ENCODE data around the gene CD8B2.
"Not testable (repeated sequence)": the region's sequence is repeated elsewhere in the genome, so short reads cannot be mapped to it uniquely, and the experiment has no call there.

The CD8B2 gene

DNA sequence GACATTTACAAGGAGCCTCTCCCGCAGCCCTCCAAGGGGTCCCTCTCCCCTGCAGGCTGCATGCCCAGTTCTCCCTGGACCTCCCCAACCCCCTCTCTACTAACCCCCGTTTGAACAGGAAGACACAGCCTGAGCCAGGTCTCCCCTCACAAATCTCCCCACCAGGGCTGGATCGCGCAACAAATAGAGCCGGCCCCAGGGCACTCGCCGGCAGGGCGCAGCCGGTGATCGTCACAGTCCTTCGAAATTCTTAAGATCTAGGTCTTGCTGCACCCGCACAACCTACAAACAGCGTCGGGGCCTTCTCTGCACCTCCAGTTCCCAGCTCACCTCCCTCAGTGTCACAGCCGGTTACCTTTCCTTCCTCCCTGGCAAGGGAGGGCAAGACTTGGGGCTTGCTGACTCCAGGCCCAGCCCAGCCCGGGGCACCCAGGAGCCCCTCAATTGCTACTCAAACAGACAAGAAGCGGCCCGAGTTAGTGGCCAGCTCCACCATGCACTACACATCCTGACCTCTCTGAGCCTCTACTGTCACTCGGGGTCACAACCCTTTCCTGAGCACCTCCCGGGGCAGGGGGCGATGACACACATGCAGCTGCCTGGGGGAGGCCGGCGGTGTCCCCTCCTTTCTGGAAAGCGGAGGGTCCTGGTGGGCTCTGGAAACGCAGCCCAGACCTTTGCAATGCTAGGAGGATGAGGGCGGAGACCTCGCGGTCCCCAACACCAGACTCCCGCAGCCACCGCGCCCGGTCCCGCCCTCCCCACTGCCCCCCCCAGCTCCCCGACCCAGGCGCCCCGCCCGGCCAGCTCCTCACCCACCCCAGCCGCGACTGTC lies at the start of gene CD8B2:
Gene CD8B2 (plus strand): TSS at position 814 of the 835 bp plus-strand sequence. CDS start 63 bp downstream, outside the sequence.
- not testable (repeated sequence) for DNase-seq (ENCODE audit: low spot score)

DNA sequence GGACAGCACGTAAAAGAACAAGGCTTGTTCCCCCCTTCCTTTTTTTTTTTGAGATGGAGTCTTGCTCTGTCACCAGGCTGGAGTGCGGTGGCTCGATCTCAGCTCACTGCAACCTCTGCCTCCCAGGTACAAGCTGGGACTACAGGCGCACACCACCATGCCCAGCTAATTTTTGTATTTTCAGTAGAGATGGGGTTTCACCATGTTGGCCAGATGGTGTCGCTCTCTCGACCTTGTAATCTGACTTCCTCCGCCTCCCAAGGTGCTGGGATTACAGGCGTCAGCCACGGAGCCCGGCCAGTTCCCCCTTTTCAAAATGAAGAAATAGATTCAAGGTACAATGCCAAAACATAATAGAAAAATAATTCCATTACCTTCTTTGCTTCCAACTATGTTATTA lies 25.3 kb upstream of the CD8B2 start:
- DNase-seq (ENCODE audit: low spot score), result peak; percentile 17

DNA sequence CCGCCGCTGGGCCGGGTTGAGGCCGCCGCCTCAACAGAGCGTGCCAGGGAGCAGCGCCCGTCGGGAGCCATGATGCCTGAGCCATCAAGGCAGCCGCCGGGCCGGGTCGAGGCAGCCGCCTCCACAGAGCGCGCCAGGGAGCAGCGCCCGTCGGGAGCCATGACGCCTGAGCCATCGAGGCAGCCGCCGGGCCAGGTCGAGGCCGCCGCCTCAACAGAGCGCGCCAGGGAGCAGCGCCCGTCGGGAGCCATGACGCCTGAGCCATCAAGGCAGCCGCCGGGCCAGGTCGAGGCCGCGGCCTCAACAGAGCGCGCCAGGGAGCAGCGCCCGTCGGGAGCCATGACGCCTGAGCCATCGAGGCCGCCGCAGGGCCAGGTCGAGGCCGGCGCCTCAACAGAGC lies 19.6 kb upstream of the CD8B2 start:
- not testable (repeated sequence) for DNase-seq (ENCODE audit: low spot score)

DNA sequence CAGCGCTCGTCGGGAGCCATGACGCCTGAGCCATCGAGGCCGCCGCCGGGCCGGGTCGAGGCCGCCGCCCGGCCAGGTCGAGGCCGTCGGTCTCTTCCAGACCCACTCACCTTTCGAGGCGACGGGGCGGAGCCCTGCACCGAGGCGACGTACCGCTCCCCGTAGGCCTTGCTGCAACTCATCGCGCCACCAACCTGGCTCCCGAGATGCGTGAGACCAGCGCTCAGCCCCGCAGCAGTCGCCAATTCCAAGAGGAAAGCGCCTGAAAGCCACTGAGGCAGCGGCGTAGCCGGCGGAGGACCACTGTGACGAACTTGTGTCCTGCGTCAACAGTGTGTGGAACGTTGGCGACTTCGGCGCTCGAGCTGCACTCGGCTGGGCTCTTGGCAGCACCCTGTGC lies 19.1 kb upstream of the CD8B2 start, which contains the start of gene RGPD3:
Gene RGPD3 (minus strand): TSS at position 307 of the 400 bp plus-strand sequence. CDS start 125 bp downstream, at position 182.
- not testable (repeated sequence) for DNase-seq (ENCODE audit: low spot score)

DNA sequence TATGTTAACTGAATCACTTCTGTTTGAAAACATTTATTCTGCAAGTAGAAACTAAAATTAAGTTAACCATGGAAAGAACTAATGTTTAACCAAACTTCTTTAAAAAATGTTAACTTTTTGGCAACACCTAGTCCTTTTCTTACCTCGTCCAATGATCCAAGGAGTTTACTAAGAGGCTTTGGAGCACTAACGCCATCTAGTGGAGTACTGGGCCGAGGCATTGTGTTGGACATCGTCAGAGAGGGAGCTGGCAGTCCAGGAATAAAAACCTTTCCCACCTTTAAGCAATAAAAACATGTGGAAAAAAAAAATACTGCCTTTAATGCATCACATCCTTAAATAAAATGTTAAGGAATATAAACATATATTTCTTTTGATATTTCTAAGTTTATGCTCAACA lies 16.5 kb upstream of the CD8B2 start:
- DNase-seq (ENCODE audit: low spot score), result not testable (repeated sequence)

DNA sequence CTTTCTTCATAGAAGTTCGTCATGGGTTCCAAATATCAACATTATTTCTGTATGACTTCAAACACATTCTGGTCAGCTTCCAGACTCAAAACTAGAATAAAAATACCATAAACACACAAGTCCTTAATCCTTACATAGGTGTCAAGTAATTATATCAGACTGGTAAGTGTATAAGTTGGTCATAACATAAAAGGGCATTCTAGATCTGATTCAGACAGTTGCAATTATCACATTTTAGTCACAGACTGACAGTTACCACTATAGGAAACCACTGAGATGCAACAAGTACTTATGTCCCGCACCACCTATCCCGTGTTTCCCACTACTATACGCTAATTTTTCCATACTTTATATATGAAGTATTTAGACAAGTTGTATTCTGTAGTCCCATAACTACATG lies 9.5 kb upstream of the CD8B2 start:
- DNase-seq (ENCODE audit: low spot score), result not testable (repeated sequence)

DNA sequence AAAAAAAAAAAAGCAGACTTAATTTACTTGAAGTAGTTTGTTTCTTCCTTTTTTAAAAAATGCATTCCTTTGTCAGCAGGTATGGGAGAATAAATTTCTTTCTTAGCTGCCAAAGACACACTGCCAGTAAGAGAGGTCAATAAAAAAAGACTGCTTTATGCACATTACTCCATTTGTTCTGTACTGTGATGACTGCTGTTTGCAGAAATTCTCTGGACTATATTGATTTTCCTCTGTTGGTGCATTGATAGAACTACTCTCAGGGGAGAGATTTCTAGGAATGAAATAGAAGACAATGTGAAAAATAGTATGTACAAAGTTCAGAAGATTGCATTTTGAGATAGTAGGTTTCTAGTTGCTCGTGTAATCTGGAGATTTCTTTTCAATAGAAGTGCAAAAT lies 7.6 kb upstream of the CD8B2 start:
- DNase-seq (ENCODE audit: low spot score), result not testable (repeated sequence)

DNA sequence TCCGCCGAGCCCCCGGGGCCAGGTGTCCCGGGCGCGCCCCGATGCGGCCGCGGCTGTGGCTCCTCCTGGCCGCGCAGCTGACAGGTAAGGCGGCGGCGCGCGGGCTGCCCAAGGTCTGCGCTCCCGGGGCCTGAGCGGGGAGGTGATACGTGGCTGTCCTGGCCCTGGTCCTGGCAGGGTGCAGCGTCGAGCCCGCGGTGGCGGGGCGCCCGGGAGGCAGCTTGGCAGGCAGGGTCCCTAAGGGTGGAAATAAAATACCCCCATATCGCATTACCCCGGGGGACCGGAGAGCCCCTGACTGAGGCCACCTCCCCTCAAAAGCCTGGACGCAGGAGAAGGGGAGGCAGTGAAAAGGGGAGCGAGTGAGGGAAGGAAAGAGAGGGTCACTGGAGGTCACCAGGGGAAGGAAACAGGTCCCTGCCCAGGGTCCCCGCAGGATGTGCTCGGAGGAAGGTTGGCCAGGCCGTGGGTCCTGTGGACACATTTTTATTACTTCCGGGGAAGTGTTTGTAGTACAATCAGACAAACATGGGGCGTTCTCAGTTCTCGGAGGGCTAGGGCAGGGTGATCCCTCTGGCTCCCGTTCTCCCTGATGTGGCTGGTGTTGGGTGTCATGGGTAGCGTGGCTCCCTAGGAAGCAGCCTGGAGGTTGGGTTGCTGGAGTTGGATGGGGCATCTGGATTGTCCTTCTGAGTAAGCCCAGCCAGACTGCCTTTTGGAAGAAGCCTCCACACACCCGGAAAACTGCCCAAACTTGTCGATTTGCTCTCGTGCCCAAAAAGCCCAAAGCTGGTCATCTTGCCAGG lies 425 bp downstream of the CD8B2 start:
- DNase-seq (ENCODE audit: low spot score), result not testable (repeated sequence)

DNA sequence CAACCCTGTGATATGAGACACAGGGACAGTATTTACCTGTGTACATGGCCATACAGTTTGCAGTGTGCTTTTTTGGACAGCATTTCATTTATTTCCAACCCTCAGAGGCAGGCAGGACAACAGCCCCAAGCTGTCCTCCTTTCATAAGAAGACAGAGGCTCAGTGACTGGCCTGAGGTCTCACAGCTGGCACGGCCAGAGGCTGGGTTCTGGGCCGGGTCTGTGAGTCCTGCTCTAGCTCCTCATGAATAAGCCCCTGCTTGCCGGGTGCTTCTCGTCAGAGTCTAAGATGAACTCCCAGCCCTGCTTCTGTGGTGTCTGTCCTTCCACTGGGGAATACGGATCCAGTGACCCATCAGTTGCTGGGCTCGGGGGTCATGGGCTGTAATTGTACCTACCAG lies 2.5 kb downstream of the CD8B2 start:
- DNase-seq (ENCODE audit: low spot score), result not testable (repeated sequence)

DNA sequence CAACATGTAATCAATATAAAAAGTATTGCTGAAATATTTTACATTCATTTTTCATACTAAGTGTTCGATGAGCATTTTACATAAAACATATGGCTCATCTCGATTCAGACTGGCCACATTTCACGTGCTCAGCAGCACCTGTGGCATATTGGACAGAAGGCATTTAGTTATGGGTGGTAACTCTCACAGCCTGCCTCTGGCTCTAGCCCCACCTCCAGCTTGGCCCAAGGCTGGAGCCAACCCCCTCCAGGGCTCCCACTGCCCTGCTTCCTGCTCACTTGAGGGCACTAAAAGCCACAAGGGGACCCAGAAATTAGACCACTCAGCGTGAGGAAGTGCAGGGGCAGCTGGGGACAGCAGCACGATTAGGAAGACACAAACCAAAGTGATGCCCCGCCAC lies 5.2 kb downstream of the CD8B2 start:
- not testable (repeated sequence) for DNase-seq (ENCODE audit: low spot score)

DNA sequence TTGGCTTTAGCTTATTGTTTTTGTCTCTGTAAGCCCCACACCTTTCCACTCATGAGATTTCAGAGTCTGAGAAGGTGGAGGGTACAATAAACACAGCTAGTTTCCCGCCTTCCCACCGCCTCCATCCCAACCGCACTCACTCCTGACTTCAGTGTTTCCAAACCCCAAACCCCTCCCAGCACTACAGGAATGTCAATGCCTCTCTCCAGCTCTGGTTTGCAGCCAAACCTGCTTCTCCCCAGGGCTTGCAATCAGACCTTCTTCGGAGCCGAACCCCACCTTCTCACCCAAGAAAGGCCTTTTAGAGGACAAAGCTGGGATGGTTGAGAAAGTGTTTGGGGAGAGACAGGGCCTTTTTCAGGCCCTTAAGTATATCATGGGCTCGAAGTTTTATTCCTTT lies 5.7 kb downstream of the CD8B2 start:
- not testable (repeated sequence) for DNase-seq (ENCODE audit: low spot score)

DNA sequence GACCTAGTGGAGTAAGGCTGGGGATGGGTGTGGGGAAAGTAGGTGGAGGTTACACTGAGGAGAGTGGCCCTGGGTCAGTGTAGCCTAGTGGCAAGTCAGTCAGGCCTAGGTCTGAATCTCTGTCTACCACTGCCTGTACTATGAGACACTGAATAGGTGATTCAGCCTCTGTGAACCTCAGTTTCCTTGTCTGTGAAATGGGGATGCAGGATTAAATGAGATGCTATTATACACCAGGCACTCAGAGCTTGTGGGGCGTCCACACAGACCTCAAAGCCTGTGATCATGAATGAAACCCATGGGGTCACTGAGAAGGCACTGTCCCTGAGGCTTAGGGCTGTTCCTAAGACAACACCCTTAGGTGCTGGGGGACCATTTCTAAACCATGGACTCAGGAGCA lies 11.4 kb downstream of the CD8B2 start:
- not testable (repeated sequence) for DNase-seq (ENCODE audit: low spot score)

DNA sequence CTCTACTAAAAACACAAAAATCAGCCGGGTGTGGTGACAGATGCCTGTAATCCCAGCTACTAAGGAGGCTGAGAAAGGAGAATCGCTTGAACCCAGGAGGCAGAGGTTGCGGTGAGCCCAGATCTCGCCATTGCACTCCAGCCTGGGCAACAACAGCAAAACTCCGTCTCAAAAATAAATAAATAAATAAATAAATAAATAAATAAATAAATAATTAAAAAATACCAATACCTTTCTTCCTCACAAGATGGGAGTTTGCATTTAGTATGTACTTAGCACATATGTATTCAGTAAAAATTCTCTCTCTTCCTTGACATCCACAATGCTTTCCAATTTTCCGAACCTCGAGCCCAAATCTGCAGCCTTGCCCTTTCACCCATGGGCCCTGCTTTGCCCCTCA lies 13.2 kb downstream of the CD8B2 start:
- DNase-seq (ENCODE audit: low spot score), result not testable (repeated sequence)

DNA sequence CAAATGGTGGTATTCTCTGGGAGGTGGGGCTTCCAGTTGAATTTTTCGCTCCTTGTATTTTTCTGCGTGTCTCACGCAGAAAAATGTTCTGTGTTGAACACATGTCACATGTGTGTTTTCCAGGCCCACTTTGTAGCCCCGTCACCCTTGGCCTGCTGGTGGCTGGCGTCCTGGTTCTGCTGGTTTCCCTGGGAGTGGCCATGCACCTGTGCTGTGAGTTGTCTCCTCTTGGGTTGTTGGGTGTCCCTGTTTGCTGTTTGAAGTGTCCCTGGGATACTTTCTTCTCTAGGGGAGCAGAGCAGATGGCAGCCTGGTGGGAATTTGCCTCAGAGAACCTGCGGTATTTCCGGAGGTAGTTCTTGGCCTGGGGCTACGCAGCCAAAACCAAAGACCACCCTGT lies 15.2 kb downstream of the CD8B2 start:
- not testable (repeated sequence) for DNase-seq (ENCODE audit: low spot score)

DNA sequence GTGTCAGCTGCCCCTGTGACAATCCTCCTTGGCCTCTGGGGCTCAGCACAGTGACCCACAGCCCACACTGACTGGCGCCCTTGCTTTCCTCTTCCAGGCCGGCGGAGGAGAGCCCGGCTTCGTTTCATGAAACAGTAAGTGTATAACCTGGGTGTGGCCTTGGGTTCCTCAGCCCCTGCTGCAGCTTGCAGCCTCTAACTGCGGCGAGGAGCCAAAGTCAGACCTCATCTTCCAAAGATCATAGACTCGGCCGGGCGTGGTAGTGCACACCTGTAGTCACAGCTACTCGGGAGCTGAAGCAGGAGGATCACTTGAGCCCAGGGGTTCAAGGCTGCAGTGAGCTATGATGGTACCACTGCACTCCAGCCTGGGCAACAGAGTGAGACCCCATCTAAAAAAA lies 17.0 kb downstream of the CD8B2 start:
- not testable (repeated sequence) for DNase-seq (ENCODE audit: low spot score)

DNA sequence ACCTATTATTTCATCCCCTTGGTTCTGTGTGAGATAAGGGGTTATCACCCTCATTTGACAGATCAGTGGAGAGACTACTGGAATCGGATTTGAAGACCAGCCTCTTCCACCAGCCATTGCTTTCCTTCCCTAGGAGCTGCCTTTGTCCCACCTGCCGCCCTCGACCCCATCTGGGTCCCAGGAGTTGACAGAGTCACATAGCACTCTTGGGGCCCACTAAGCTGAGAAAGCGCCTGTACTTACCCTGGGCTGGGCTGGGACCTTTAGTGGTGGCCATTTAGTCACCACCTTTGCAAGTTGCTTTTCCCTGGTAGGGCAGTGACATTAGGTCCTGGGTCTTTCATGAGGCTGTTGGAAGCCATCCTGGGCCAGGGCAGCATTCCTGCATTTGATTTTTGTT lies 17.6 kb downstream of the CD8B2 start:
- not testable (repeated sequence) for DNase-seq (ENCODE audit: low spot score)

DNA sequence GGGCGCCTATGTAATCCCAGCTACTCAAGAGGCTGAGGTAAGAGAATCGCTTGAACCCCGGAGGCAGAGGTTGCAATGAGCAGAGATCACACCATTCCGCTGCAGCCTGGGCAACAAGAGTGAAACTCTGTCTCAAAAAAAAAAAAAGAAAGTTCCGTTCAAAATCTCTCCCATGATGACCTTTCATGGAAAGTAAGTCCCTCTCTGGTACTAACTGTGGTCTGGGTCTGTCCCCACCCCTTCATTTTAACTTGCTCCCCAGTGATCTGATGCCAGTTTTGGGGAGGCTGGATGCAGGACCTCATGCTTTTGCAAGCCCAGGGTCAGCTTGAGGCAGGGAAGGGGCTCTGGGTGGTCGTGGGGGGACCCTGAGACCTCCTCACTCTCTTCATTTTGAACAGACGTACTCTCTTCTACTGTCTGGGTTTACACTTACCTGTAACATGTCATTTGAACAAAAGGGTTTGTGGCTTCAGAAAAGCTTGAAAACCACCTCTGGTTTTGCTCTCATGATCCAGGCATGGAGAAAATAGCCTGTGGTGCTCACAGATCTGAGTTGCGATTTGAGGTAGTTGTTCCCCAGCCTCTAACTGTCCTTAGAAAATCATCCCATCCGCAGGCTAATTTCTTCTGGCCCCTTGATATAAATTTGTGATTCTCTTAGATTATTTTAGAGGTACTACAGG lies 19.0 kb downstream of the CD8B2 start:
- DNase-seq (ENCODE audit: low spot score), result not testable (repeated sequence)

DNA sequence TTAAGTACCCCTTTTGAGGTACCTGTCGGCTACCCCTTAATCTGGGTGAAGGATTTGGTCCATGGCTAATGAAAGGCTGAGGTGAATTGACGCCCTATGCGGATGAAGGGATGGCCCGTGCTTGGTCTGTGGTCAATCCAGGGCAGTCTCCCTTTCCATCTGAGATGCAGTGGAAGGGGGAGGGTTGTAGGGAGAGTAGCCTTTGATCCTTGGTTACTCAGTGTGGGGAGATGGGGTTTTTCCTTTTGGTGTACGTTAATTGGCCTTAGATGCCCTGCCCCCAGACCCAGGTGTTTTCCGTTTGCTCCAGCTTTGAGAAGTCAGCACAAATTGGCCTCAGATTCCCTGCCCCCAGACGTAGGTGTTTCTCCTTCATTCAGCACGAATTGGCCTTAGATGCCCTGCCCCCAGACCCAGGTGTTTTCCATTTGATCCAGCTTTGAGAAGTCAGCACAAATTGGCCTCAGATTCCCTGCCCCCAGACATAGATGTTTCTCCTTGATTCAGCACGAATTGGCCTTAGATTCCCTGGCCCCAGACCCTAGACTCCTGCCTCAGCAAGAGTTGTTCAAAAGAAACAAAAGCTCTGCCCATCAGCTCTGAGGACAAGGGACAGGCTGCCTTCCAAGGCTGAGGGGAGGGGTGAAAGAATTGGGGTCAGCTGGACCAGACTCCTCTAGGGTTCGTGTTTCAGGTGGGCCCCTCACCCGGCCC lies 21.7 kb downstream of the CD8B2 start:
- not testable (repeated sequence) for DNase-seq (ENCODE audit: low spot score)

DNA sequence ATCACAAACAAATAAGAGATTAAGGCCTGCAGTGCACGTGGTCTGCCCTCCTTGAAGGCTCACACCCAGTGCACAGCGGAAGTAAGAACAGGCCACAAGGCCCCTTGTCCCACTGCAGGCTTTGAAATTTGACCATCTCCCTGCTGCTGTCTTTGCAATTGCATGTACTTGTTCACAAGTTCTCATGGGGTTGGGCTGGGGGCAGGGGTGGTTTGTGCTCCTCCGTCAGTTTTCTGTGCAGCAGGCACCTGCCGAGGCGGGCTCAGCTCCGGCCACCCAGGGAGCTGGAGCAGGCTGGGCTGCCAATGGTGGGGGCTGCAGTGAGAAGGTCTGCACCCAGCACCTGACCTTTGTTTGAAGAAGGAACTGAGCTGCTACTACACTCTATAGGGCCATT lies 22.2 kb downstream of the CD8B2 start:
- DNase-seq (ENCODE audit: low spot score), result not testable (repeated sequence)

DNA sequence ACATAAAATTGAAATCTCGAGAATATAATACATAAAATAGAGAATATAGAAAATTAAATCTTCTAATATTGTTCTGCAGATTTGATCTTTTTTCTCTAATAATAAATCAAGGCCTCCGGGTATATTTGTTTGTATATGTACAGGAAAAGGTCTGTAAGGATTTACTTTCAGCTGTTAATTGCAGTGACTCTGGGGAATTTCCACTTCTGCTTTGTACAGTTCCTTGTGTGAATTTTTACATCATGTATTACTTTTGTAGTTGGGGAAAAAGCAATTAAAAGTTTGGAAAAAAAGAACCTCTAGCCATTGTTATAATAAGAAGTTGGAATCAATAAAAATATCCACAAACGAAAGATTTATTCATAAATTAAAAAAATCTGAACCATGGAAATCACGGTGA lies 23.6 kb downstream of the CD8B2 start:
- not testable (repeated sequence) for DNase-seq (ENCODE audit: low spot score)

DNA sequence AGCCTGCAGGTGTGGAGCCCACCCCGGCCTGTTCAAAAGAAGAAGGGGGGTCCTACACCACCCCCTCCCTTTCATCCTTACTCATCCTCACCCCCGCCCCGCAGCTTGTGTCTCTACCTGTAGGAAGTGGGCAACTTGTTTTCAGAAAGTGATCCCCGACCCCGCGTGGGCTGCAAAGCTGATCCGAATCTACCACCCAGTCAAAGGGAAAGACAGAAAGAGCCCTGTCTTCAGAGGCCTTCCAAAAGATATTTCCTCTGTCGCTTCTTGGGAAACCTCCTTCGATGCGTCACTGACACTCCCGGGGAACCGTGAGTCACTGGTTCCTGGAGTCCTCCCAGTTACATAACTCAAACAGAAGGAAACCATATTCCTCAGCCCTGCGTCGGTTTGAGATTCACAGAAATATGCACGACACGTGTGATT lies 24.3 kb downstream of the CD8B2 start:
- DNase-seq (ENCODE audit: low spot score), result not testable (repeated sequence)
